Measurements from ENCODE around the gene RASGRF1.

- no peak for TF ChIP-seq CTCF (IDR thresholded peaks at IDR 0.05)
- TF ChIP-seq POLR2AphosphoS5 (IDR thresholded peaks at IDR 0.05): no peak
- no peak for TF ChIP-seq POLR2A (IDR thresholded peaks at IDR 0.05)
These were observed 108.9 kb downstream of the RASGRF1 start for GRCh38 chr15:78981532-78982313.
